Subcutaneous abdominal adipose tissue (tissue), 5 donors: ENCODE measurements around the gene RNF130.

Experiments
- H3K27ac ChIP-seq: one replicate; pipeline ENCODE4 v1.7.0; 2013; ENCODE audit warnings: low read depth, mild to moderate bottlenecking, inconsistent platforms, low read length, moderate library complexity
- H3K27me3 ChIP-seq, 5 donors: one replicate each; pipeline ENCODE4 v1.7.0; 2013; ENCODE audit warnings: low read length in 5 of 5, inconsistent platforms in 1 of 5; ENCODE audit not compliant: control insufficient read depth in 5 of 5, insufficient read depth in 4 of 5
- H3K36me3 ChIP-seq, 5 donors: one replicate each; pipeline ENCODE4 v1.7.0; 2013; ENCODE audit warnings: low read length in 5 of 5; ENCODE audit not compliant: control insufficient read depth in 5 of 5, insufficient read depth in 5 of 5
- H3K4me1 ChIP-seq, 5 donors: one replicate each; pipeline ENCODE4 v1.7.0; 2013; ENCODE audit warnings: low read length in 5 of 5, mild to moderate bottlenecking in 3 of 5, moderate library complexity in 1 of 5; ENCODE audit not compliant: control insufficient read depth in 5 of 5, insufficient read depth in 5 of 5
- H3K4me3 ChIP-seq, 5 donors: one replicate each; pipeline ENCODE4 v1.7.0; 2013; ENCODE audit warnings: low read length in 5 of 5, low read depth in 1 of 5
- H3K9ac ChIP-seq, 5 donors: one replicate each; pipeline ENCODE4 v1.7.0; 2013; ENCODE audit warnings: low read length in 5 of 5, mild to moderate bottlenecking in 4 of 5, moderate library complexity in 3 of 5
- H3K9me3 ChIP-seq, 5 donors: one replicate each; pipeline ENCODE4 v1.7.0; 2013; ENCODE audit warnings: low read length in 5 of 5; ENCODE audit not compliant: control insufficient read depth in 5 of 5
- donor health status: healthy.
- donor health status: healthy.
- donor health status: healthy.
- donor health status: healthy.
- donor health status: healthy.

RNF130 gene

DNA sequence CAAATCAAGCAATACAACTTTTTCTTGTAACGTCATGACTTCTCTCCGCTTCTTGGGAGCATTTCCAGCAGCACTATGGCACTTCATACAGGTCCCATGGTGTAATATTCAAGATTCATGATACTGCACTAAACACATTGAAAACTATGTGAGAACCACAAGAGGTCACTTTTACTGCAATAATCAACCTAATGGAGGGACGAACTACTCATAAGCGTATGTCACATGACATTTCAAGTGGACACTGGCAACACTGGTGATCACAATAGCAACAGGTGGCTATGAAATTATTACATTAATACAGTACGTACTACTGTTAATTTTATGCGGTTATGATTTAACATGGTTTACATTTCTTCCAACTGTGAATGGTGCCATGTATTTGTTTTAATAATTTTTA, 85.2 kb downstream of the RNF130 start:
- Histone ChIP-seq H3K4me1 (peaks cover 0 to 4% (median 0%) of the 10 kb centered on the region in 5 donors), H3K4me3 (no peak overlapping the region), H3K9me3 (no peaks in the 10 kb centered on the region), H3K27me3 (no peaks in the 10 kb centered on the region), H3K9ac (peak overlapping the region in 1 of 5 donors; percentile 26), H3K36me3 (peaks cover 0 to 4% (median 0%) of the 10 kb centered on the region in 5 donors), H3K27ac (no peak overlapping the region)

DNA sequence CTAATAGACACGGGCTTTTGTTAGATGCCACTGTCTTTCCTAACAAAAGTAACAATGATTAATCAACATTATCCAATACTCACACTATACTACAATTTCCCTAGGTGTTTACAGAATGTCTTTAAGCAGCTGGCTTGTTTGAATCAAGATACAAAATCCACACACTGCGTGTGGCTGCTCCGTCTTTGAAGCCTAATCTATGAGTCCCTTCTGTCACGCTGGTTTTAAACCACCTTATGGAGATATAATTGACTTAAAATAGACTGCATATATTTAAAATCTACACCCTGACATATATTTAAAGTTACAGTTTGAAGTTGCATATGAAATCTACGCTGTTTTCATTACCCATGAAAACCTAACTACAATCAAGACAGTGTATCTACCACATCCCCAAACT, 89.9 kb downstream of the RNF130 start:
- Histone ChIP-seq H3K4me3 (no peak overlapping the region), H3K27me3 (no peaks in the 10 kb centered on the region), H3K9ac (no peak overlapping the region), H3K27ac (no peak overlapping the region), H3K9me3 (no peaks in the 10 kb centered on the region), H3K36me3 (peaks cover 15 to 31% (median 26%) of the 10 kb centered on the region in 5 donors), H3K4me1 (peaks cover 0 to 11% (median 8%) of the 10 kb centered on the region in 5 donors)

DNA sequence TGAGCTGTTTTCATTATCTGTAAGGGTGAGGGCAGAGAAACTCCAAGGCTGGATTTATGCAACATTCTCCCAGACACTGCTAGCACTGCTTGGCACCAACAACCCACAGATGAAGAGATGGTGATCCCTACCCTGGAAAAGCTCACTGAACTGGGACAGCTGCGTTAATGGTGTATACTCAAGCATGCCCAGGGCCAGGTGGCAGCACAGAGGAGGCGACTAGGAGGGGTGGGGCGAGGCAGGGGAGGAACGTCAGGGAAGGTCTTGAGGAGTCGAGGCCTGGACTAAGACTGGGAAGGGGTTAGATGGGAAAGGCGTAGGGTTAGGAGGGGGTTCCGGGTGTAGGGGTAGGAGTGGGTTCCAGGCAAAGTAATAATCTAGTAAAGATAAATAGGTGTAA, 90.8 kb downstream of the RNF130 start:
- Histone ChIP-seq H3K9me3 (no peaks in the 10 kb centered on the region), H3K9ac (no peak overlapping the region), H3K27ac (no peak overlapping the region), H3K27me3 (no peaks in the 10 kb centered on the region), H3K36me3 (peaks cover 15 to 40% (median 32%) of the 10 kb centered on the region in 5 donors), H3K4me1 (peaks cover 0 to 9% (median 5%) of the 10 kb centered on the region in 5 donors), H3K4me3 (no peak overlapping the region)

DNA sequence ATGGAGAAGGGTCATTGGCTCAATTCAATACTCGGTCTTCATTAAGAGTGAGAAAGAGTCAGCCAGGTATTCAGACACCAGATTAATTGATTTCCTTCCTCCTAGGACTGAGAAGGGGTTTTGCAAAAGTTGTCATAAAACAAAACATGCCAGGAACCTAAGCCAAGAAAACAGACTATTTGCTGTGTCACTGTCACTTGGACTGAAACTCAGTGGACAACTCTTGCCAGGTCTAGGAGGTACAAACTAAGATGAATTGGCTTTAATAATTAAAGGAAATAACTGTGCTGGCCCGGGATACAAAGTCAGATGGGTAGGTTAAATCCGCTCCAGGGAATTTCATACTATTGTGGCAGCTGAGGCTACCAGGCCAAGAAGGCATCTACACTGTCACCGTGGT, 92.8 kb downstream of the RNF130 start:
- Histone ChIP-seq H3K36me3 (peaks cover 15 to 59% (median 51%) of the 10 kb centered on the region in 5 donors), H3K27ac (no peak overlapping the region), H3K4me1 (peaks cover 0 to 9% (median 5%) of the 10 kb centered on the region in 5 donors), H3K9ac (no peak overlapping the region), H3K4me3 (no peak overlapping the region), H3K9me3 (no peaks in the 10 kb centered on the region), H3K27me3 (no peaks in the 10 kb centered on the region)

DNA sequence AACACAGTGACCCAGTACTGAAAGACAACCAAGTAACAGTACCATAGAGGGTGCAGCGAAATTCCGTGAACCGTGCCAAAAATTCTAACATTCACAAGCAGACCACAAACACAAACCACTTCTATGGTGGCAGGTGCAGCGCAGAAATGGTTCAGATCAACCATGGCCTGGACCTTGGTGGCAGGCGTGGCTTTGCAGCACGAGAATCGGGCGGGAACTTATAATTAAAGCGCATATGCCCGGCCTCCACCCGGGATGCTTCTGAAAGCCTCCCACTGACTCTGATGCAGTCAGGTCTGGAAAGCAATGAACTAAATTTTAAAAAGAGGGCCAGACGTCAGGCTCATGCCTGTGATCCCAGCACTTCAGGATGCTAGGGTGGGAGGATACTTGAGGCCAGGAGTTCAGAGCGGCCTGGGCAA, 95.8 kb downstream of the RNF130 start:
- Histone ChIP-seq H3K27me3 (no peaks in the 10 kb centered on the region), H3K9ac (no peak overlapping the region), H3K36me3 (peaks cover 13 to 63% (median 58%) of the 10 kb centered on the region in 5 donors), H3K27ac (no peak overlapping the region), H3K4me1 (peaks cover 0 to 9% (median 5%) of the 10 kb centered on the region in 5 donors), H3K4me3 (no peak overlapping the region), H3K9me3 (no peaks in the 10 kb centered on the region)

DNA sequence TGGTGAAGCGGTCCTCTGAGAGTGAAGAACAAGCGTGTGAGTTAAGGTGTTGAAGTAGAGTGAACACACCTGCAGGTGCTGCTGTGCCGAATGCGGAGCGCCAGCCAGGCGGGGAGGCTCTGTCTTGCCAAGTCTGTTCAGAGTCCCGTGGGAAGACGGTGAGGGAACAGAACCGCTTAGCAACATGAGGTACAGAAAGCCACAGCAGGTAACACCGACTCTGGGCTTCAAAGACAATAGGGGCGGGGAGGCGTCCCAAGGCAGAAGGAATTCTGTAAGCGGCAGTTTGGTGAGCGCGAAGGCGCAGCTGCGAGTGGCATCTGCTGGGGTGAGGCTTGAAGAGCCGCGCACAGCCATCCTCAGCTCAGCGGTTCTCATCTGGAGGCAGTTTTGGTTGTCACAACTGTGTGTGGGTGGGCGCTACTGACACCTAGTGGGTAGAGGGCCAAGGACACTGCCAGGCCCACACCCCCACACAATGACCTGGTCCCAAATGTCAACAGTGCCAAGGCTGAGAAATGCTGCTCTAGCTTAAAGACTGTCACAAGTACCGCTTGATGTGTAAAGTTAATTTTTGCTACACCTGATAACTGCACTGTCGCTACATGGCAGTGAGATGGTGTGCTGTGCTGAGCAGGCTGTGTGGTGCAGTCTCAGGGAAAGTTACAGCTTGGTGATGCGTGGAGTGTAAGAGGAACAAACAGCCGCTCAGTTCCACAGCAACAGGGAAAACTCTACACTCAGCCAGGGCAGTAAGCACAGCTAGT, 96.4 kb downstream of the RNF130 start:
- Histone ChIP-seq H3K27me3 (no peaks in the 10 kb centered on the region), H3K9me3 (no peaks in the 10 kb centered on the region), H3K36me3 (peaks cover 12 to 63% (median 55%) of the 10 kb centered on the region in 5 donors), H3K9ac (no peak overlapping the region), H3K4me3 (no peak overlapping the region), H3K27ac (no peak overlapping the region), H3K4me1 (peaks cover 0 to 11% (median 5%) of the 10 kb centered on the region in 5 donors)

DNA sequence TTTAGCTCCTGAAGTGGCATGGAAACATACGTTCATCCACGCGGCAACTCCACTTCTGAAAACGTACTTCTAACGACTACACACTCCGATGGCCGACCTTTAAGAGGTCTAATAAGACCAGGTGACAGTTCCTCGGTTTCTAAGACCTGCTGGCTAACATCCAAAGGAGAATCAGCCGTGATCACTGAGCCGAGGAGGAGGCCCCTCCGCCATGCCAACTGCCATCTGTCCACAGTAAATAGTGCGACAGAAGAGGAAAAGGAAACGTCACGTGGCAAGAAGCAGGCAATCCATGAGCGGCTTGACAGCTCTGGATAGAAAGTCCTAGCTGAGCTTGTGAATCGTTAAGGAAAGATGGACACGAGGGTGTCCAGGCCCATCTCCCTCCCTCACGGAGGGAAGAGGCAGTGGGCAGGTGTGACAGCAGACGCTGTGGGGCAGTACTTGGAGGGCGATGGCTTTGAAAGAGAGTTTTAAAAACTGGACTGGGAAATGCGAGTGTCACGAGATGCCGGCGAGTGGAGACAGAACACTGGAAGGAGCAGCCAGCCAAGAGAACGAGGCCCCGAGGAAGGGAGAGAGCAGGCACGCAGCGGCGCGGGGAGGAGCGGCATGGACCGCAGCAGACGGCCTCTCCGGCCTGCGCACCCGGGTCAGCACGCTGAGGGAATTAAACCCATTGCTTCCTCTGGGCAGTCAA, 97.2 kb downstream of the RNF130 start:
- H3K9ac ChIP-seq = no peak overlapping the region
- H3K27ac ChIP-seq = no peak overlapping the region
- no peak overlapping the region for H3K4me3 ChIP-seq
- peaks cover 0 to 12% (median 6%) of the 10 kb centered on the region in 5 donors for H3K4me1 ChIP-seq
- no peaks in the 10 kb centered on the region for H3K9me3 ChIP-seq
- H3K36me3 ChIP-seq = peaks cover 7 to 60% (median 50%) of the 10 kb centered on the region in 5 donors
- no peaks in the 10 kb centered on the region for H3K27me3 ChIP-seq

DNA sequence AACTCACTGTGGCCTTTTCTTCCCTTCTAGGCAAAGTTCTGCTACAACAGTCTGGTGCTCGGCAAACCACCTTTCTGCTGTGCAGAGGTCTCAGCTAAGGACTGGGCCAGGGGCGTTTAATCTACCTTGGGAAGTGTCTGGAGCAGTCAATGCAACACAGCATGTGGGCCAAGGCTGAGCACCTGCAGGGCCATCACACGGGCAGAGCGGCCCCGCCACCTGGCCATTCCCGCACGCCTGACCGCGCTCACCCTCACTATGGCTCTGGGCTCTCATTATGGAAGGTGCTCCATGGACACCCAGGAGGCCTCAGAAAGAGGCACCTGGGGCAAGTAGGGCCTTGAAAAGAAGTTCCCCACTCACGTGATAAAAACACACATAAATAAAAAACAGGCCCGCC, 98.2 kb downstream of the RNF130 start:
- H3K4me1 ChIP-seq = peaks cover 0 to 4% (median under 1%) of the 10 kb centered on the region in 5 donors
- peaks cover 3 to 65% (median 58%) of the 10 kb centered on the region in 5 donors for H3K36me3 ChIP-seq
- H3K4me3 ChIP-seq = no peak overlapping the region
- no peak overlapping the region for H3K27ac ChIP-seq
- no peak overlapping the region for H3K9ac ChIP-seq
- H3K27me3 ChIP-seq = no peaks in the 10 kb centered on the region
- H3K9me3 ChIP-seq = no peaks in the 10 kb centered on the region

DNA sequence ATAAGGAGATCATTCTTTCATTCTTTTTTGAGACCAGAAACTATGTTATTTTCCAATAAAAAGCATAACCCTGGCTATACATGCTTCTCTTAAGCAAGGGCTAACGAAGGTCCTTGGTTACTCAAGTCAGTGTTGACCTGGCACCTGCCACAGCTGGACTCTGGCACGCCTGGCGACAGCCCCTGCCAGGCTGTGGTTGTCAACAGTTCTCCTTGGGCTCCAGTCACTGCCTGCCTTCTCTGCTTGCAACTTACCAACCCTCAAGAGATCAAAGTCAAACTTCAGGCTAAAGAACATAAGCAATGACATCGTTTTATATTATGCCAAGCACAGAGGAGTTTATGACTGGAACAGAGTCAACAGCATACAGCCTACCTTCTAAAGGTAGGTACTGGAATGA, 102.4 kb downstream of the RNF130 start:
- H3K27me3 ChIP-seq = no peaks in the 10 kb centered on the region
- H3K4me3 ChIP-seq = no peak overlapping the region
- H3K4me1 ChIP-seq = peaks cover 0 to 4% (median 0%) of the 10 kb centered on the region in 5 donors
- H3K9ac ChIP-seq = no peak overlapping the region
- peak overlapping the region; percentile 9 for H3K27ac ChIP-seq
- H3K9me3 ChIP-seq = no peaks in the 10 kb centered on the region
- H3K36me3 ChIP-seq = peaks cover 4 to 57% (median 49%) of the 10 kb centered on the region in 5 donors

DNA sequence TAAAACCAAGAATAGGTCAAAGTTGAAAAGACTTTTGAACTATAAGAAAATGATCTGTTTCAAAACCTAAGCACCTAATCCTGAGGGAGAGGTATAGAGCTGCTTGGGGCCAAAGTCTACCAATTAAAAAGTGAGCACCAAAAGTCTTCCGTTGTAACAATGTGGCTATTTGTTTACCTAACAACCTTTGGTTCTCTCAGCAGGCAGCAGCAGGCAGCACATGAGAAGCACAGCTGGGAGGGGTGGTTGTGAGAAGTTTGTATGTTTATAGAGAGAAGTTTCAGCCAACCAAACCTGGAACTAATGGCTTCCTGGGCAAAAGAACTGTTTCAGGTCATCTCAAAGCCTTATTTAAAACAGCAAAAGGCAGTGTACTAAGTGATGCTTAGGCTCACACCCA, 104.1 kb downstream of the RNF130 start:
- no peak overlapping the region for H3K27ac ChIP-seq
- H3K36me3 ChIP-seq = peaks cover 11 to 62% (median 46%) of the 10 kb centered on the region in 5 donors
- H3K4me3 ChIP-seq = no peak overlapping the region
- H3K4me1 ChIP-seq = peaks cover 0 to 9% (median 0%) of the 10 kb centered on the region in 5 donors
- no peaks in the 10 kb centered on the region for H3K9me3 ChIP-seq
- no peaks in the 10 kb centered on the region for H3K27me3 ChIP-seq
- no peak overlapping the region for H3K9ac ChIP-seq
